ENCODE measurements around the gene ANKRD34A.

DNA sequence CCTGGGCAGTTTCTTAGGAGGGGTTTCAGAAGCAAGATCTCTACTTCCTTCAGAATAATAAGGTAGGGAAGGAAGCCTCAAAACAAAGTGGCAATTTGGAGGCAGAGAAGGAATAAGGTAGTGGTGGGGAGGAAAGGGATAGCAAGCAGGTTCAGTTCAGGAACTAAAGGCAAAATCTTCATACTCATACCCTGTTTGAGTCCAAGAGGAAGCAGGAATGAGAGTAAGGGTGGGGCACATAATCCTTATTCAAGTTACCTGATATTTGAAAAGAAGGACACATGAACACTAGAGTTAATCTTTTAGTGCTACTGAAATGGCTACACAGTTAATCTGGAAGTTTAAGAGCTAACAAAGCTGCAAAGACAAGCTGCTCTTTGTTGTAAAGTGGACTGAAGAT, 28.7 kb downstream of the ANKRD34A start:
- TF ChIP-seq CTCF (IDR thresholded peaks at IDR 0.05) (no peak), E2F4 (CRISPR knock-in tag; IDR thresholded peaks at IDR 0.05; ENCODE audit: borderline replicate concordance, low read depth) (no peak), ZNF317 (CRISPR knock-in tag; IDR thresholded peaks at IDR 0.05; ENCODE audit: borderline replicate concordance, low read depth) (no peak), ESRRA (CRISPR knock-in tag; IDR thresholded peaks at IDR 0.05; ENCODE audit: borderline replicate concordance) (no peak), ZNF416 (CRISPR knock-in tag; IDR thresholded peaks at IDR 0.05) (no peak), JAZF1 (CRISPR knock-in tag; IDR thresholded peaks at IDR 0.05) (no peak)
